GM18526 (cell line): Measurements from ENCODE around the gene TMTC3.

ENCODE experiments used
- POLR2A ChIP-seq: IDR thresholded peaks from 3 replicates; pipeline ENCODE4 v1.6.1; 2011; ENCODE audit not compliant: insufficient read length; ENCODE audit errors: extremely low read depth

The TMTC3 gene

GRCh38 chr12:88153959-88154358, 11.9 kb downstream of the TMTC3 start:
- no peak for TF ChIP-seq POLR2A

DNA sequence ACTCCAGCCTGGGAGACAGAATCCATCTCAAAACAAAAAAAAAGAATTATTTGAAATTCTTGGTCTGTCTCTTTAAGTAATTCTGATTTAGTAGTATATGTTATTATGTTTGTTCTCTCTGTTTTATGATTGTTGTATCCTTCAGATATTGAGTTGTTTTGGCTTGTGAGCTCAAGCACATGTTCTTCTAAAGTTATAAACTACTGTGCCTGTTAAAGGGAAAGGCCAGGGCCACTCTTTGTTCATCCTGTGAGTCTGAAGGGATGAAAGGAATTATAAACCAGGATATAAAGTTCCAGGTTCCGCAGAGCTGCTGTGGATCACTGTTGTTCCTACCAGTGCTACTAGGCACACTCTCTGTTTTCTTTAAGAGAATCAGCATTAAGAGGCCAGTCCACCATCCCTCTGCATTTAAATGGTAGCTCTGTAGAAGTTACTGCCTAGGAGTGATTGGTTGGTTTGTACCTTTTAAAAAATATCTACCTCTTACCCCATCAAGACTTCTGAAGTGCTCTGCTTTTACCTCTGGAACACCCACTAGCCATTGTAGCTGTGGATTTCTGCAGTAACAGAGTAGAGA, 14.1 kb downstream of the TMTC3 start:
- no peak for TF ChIP-seq POLR2A

DNA sequence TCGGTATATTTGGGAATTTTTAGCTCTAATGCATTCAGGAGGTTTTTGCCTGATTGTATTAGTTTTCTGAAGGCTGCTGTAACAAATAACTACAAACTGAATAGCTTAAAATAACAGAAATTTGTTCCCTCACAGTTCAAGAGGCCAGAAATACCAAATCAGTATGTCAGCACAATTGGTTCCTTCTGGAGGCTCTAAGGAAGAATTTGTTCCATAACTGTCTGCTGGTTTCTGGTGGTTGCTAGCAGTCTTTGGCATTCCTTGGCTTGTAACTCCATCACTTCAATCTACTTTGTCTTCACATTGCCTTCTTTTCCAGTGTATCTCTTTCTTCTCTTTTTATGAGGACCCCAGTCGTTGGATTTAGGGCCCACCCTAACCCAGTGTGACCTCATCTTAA, 21.3 kb downstream of the TMTC3 start:
- TF ChIP-seq POLR2A, result no peak

DNA sequence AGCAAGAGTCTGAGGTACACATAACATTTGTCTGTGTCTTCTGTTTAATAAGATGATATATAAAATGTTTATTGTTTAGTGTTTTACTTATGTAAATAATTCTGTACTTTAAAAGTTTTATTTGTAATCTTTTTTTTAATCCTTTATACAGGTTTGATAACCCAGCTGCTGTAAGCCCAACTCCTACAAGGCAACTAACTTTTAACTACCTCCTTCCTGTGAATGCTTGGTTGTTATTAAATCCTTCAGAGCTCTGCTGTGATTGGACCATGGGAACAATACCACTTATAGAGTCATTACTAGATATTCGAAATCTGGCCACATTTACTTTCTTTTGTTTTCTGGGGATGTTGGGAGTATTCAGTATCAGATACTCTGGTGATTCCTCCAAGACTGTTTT, 24.1 kb downstream of the TMTC3 start:
- no peak for TF ChIP-seq POLR2A

DNA sequence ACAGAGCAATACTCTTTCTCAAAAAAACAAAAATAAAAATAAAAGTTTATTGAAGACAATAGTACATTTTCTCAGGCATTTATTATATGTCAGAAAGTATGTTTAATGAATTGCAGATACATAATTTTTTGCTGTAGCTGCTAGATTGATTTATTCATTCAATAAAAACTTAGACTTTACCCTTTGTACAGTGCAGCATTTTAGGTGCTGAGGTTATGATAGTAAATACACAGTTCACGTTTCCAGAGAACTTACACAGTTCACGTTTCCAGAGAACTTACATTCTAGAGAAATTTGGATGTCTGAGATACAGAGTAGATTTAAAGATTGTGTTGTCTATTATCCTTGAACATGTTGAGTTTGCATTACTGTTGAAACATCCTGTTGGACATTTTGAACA, 25.3 kb downstream of the TMTC3 start:
- TF ChIP-seq POLR2A, result no peak

GRCh38 chr12:88172844-88173407, 30.8 kb downstream of the TMTC3 start:
- no peak for TF ChIP-seq POLR2A

- no peak for TF ChIP-seq POLR2A
Measured at GRCh38 chr12:88175544-88175943, 33.4 kb downstream of the TMTC3 start.

GRCh38 chr12:88179436-88180014, 37.4 kb downstream of the TMTC3 start:
- no peak for TF ChIP-seq POLR2A

GRCh38 chr12:88181881-88182280, 39.8 kb downstream of the TMTC3 start:
- TF ChIP-seq POLR2A, result no peak

- TF ChIP-seq POLR2A, result no peak
Measured at GRCh38 chr12:88182416-88182815, 40.3 kb downstream of the TMTC3 start.

- no peak for TF ChIP-seq POLR2A
Measured at GRCh38 chr12:88184196-88184595, 42.1 kb downstream of the TMTC3 start.

- TF ChIP-seq POLR2A, result no peak
Measured at GRCh38 chr12:88185279-88185678, 43.2 kb downstream of the TMTC3 start.

DNA sequence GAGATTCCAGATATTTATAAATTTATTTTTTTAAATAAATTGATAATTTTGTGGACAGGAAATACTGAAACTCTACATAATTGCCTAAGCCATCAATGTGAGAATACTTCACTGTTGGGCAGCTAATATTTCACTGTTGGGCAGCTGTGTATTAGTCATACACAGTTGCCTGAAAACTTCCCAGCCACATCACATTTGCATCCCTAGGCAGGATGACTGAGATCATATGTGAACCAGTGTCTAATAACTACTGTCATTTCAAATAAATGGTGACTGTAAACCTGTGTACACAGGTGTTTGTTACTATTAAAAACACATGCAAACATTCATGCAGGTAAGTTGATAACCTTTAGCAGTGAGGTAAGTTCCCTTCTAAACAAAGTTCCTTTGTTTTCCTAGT, 43.9 kb downstream of the TMTC3 start:
- TF ChIP-seq POLR2A, result no peak

DNA sequence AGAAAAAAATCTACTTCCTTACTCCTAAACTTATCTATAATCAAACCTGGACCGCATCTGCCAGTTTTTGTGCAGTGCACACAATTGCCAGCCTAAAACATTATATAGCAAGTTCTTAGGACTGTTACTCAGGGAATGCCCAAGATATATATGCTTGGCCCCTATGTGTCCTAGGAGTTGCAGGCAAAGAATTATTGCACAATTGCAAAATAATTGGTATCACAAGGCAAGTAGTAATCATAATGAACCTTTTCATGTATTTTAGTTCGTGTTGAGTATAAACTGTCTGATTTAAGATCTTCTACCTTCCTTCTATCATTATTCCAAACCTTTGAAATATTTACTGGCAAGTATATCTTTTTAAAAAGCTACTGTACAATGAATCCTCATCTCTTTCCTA, 45.5 kb downstream of the TMTC3 start:
- no peak for TF ChIP-seq POLR2A

GRCh38 chr12:88188180-88188579, 46.1 kb downstream of the TMTC3 start:
- no peak for TF ChIP-seq POLR2A

GRCh38 chr12:88192426-88192825, 50.3 kb downstream of the TMTC3 start:
- no peak for TF ChIP-seq POLR2A

DNA sequence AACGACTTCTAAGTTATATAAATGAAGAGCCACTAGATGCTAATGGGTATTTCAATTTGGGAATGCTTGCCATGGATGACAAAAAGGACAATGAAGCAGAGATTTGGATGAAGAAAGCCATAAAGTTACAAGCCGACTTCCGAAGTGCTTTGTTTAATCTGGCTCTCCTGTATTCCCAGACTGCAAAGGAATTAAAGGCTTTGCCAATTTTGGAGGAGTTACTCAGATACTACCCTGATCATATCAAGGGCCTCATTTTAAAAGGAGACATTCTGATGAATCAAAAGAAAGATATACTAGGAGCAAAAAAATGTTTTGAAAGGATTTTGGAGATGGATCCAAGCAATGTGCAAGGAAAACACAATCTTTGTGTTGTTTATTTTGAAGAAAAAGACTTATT, 52.8 kb downstream of the TMTC3 start:
- no peak for TF ChIP-seq POLR2A
